H9 (cell line): ENCODE data around the gene SRGAP1. TPM values are rescaled to one million over a fixed set of nuclear protein-coding genes. Genes with fewer than 3 reads are reported as not detected.

Experiments used
- DNase-seq: peaks from one replicate; pipeline ENCODE4 v3.0.0-alpha.2; 2017
- H2AFZ ChIP-seq: one replicate; pipeline ENCODE4 v1.6.1; 2013; ENCODE audit warnings: mild to moderate bottlenecking, low read length, control low read depth, moderate library complexity
- H2AK5ac ChIP-seq: 2 replicates; pipeline ENCODE4 v1.6.1; 2013; ENCODE audit warnings: low read length, control low read depth, mixed read lengths; ENCODE audit not compliant: insufficient read length
- H2BK120ac ChIP-seq: one replicate; pipeline ENCODE4 v1.6.1; 2013; ENCODE audit warnings: low read depth, mild to moderate bottlenecking, low read length, control low read depth, inconsistent platforms; ENCODE audit not compliant: poor library complexity, severe bottlenecking
- H2BK12ac ChIP-seq: 2 replicates; pipeline ENCODE4 v1.6.1; 2013; ENCODE audit warnings: low read length, control low read depth, mixed read lengths, low read depth; ENCODE audit not compliant: insufficient read length
- H2BK15ac ChIP-seq: 2 replicates; pipeline ENCODE4 v1.6.1; 2013; ENCODE audit warnings: low read depth, low read length, control low read depth
- H2BK20ac ChIP-seq: one replicate; pipeline ENCODE4 v1.6.1; 2013; ENCODE audit warnings: low read depth, mild to moderate bottlenecking, low read length, control low read depth, inconsistent platforms; ENCODE audit not compliant: poor library complexity, severe bottlenecking
- H2BK5ac ChIP-seq: 2 replicates; pipeline ENCODE4 v1.6.1; 2013; ENCODE audit warnings: low read length, control low read depth, mixed read lengths; ENCODE audit not compliant: insufficient read length
- H3K14ac ChIP-seq: 2 replicates; pipeline ENCODE4 v1.6.1; 2013; ENCODE audit warnings: low read length, control low read depth; ENCODE audit not compliant: insufficient read depth
- H3K18ac ChIP-seq: 2 replicates; pipeline ENCODE4 v1.6.1; 2013; ENCODE audit warnings: low read depth, mild to moderate bottlenecking, mixed read lengths, low read length, control low read depth; ENCODE audit not compliant: insufficient read length
- H3K23ac ChIP-seq: 2 replicates; pipeline ENCODE4 v1.6.1; 2013; ENCODE audit warnings: low read length, control low read depth, mixed read lengths, low read depth; ENCODE audit not compliant: insufficient read length
- H3K23me2 ChIP-seq: 2 replicates; pipeline ENCODE4 v1.6.1; 2013; ENCODE audit warnings: low read depth, mild to moderate bottlenecking, mixed read lengths, low read length, control low read depth; ENCODE audit not compliant: insufficient read length, poor library complexity, severe bottlenecking
- H3K27ac ChIP-seq: 2 replicates; pipeline ENCODE4 v1.5.1; 2013; ENCODE audit warnings: low read length, control low read depth, mixed read lengths, low read depth; ENCODE audit not compliant: insufficient read length
- H3K27me3 ChIP-seq: 2 replicates; pipeline ENCODE4 v1.6.1; 2013; ENCODE audit warnings: low read length, control low read depth, inconsistent platforms; ENCODE audit not compliant: insufficient read depth
- H3K4ac ChIP-seq: 2 replicates; pipeline ENCODE4 v1.6.1; 2013; ENCODE audit warnings: low read depth, mild to moderate bottlenecking, control low read depth, inconsistent platforms, low read length, moderate library complexity
- H3K4me1 ChIP-seq: 2 replicates; pipeline ENCODE4 v1.6.1; 2013; ENCODE audit warnings: low read length, control low read depth, inconsistent platforms; ENCODE audit not compliant: insufficient read depth
- H3K4me2 ChIP-seq: 2 replicates; pipeline ENCODE4 v1.6.1; 2013; ENCODE audit warnings: low read length, control low read depth, mixed read lengths; ENCODE audit not compliant: insufficient read length, insufficient read depth
- H3K56ac ChIP-seq: 2 replicates; pipeline ENCODE4 v1.6.1; 2013; ENCODE audit warnings: low read depth, mild to moderate bottlenecking, mixed read lengths, low read length, control low read depth; ENCODE audit not compliant: insufficient read length
- H3K79me1 ChIP-seq: 2 replicates; pipeline ENCODE4 v1.6.1; 2013; ENCODE audit warnings: low read depth, mild to moderate bottlenecking, moderate library complexity, low read length, control low read depth, inconsistent platforms; ENCODE audit not compliant: insufficient read depth, poor library complexity, severe bottlenecking
- H3K79me2 ChIP-seq: 2 replicates; pipeline ENCODE4 v1.6.1; 2013; ENCODE audit warnings: low read length, control low read depth, inconsistent platforms; ENCODE audit not compliant: insufficient read depth
- H3K9ac ChIP-seq: 2 replicates; pipeline ENCODE4 v1.6.1; 2013; ENCODE audit warnings: low read length, control low read depth, mixed read lengths; ENCODE audit not compliant: insufficient read length; ENCODE audit errors: extremely low read depth
- H3K9me3 ChIP-seq: one replicate; pipeline ENCODE4 v1.6.1; 2013; ENCODE audit warnings: low read depth, low read length, inconsistent platforms; ENCODE audit not compliant: control insufficient read depth
- H3T11ph ChIP-seq: one replicate; pipeline ENCODE4 v1.6.1; 2013; ENCODE audit warnings: mild to moderate bottlenecking, low read length, control low read depth, inconsistent platforms
- H4K20me1 ChIP-seq: one replicate; pipeline ENCODE4 v1.6.1; 2013; ENCODE audit not compliant: control insufficient read depth, insufficient read length, insufficient read depth
- H4K5ac ChIP-seq: 2 replicates; pipeline ENCODE4 v1.6.1; 2013; ENCODE audit warnings: low read depth, mild to moderate bottlenecking, mixed read lengths, low read length, control low read depth; ENCODE audit not compliant: insufficient read length
- H4K8ac ChIP-seq: replicated peaks from 2 replicates; pipeline ENCODE4 v1.6.1; 2013; ENCODE audit warnings: low read length, control low read depth, mixed read lengths, low read depth; ENCODE audit not compliant: insufficient read length
- H4K91ac ChIP-seq: 2 replicates; pipeline ENCODE4 v1.6.1; 2013; ENCODE audit warnings: low read depth, mild to moderate bottlenecking, moderate library complexity, mixed read lengths, low read length, control low read depth; ENCODE audit not compliant: insufficient read length
- H3K27ac Mint-ChIP-seq, 3 experiments: 2 replicates in 2 of 3; 3 replicates in 1 of 3; pipeline ENCODE4 v1.8.0; 2020 to 2021; ENCODE audit warnings: mixed read lengths in 3 of 3, mild to moderate bottlenecking in 1 of 3, moderate library complexity in 1 of 3
- H3K27me3 Mint-ChIP-seq: 2 replicates; pipeline ENCODE4 v1.8.0; 2021; ENCODE audit warnings: low read depth, mild to moderate bottlenecking, moderate library complexity, mixed read lengths
- H3K36me3 Mint-ChIP-seq, 3 experiments: 2 replicates in 2 of 3; 3 replicates in 1 of 3; pipeline ENCODE4 v1.8.0; 2020 to 2021; ENCODE audit warnings: low read depth in 3 of 3, mixed read lengths in 3 of 3; ENCODE audit not compliant: insufficient read depth in 1 of 3
- H3K4me1 Mint-ChIP-seq, 2 experiments: 2 replicates each; pipeline ENCODE4 v1.8.0; 2020; ENCODE audit warnings: mixed read lengths in 2 of 2
- H3K4me3 Mint-ChIP-seq, 2 experiments: 2 replicates in 1 of 2; 3 replicates in 1 of 2; pipeline ENCODE4 v1.8.0; 2020 to 2021; ENCODE audit warnings: mild to moderate bottlenecking in 2 of 2, mixed read lengths in 2 of 2, moderate library complexity in 1 of 2
- H3K9me3 Mint-ChIP-seq, 2 experiments: 2 replicates in 1 of 2; 3 replicates in 1 of 2; pipeline ENCODE4 v1.8.0; 2020; ENCODE audit warnings: mild to moderate bottlenecking in 2 of 2, mixed read lengths in 2 of 2, moderate library complexity in 1 of 2
- WGBS: extraction: QIAGEN DNeasy Blood & Tissue Kit; methylation state at CpG from one replicate; pipeline ENCODE4 v1.1.7; 2013; ENCODE audit warnings: missing lambda C conversion rate, low lambda C conversion rate, mixed read lengths; ENCODE audit not compliant: insufficient read length; ENCODE audit errors: extremely low coverage; 5-methylcytosine and 5-hydroxymethylcytosine counted together
- total RNA-seq: library from RNA; stranded (reverse); gene quantifications from 2 replicates; pipeline ENCODE4 v1.2.1, GENCODE V29; 2021
- TF ChIP-seq, protein P1 (sequence below): fragments of 200-600 bp; sonication (generic); conservative IDR thresholded peaks from 3 replicates; pipeline ENCODE4 v1.8.0; 2021; ENCODE audit warnings: antibody characterized with exemption, mild to moderate bottlenecking

SRGAP1 gene
- total RNA-seq, 1 experiment from 2014 or later: 4.8 TPM

DNA sequence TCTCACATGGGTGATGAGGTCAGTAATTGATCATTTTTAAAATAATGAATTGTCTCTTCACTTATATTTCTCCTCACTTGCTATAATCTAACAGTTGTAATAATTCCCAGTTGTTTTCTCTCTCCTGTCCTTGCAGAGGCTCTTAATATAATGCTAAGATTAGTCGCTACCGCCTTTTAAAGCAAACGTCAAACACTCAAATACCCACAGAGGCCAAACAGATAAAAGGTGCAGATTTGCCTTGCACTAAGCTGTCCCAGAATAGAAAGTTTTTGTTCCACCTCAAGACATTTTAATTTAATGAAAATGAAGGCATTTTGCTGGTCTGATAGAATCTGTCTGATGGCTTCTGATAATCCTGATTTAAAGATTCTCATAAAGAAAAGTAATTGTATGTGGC, 218.6 kb downstream of the SRGAP1 start:
- H3K23me2 ChIP-seq: no peaks in the 10 kb centered on the region
- H2BK12ac ChIP-seq: no peak overlapping the region
- Mint-ChIP-seq H3K4me3 (no peak overlapping the region), H3K27me3 (no peaks in the 10 kb centered on the region), H3K36me3 (no peaks in the 10 kb centered on the region; a peak in 1 of 7 replicates), H3K27ac (no peak overlapping the region), H3K4me1 (peaks cover 10 to 11% of the 10 kb centered on the region in 2 experiments), H3K9me3 (no peaks in the 10 kb centered on the region)
- H3K27me3 ChIP-seq: no peaks in the 10 kb centered on the region
- DNase-seq: no peak
- no peaks in the 10 kb centered on the region for H3K9me3 ChIP-seq
- H2BK120ac ChIP-seq: no peak overlapping the region
- H3T11ph ChIP-seq: no peak overlapping the region
- H4K91ac ChIP-seq: no peak overlapping the region
- H3K4me1 ChIP-seq: no peaks in the 10 kb centered on the region
- no peak overlapping the region for H2BK15ac ChIP-seq
- H3K18ac ChIP-seq: no peak overlapping the region
- no peak overlapping the region for H3K56ac ChIP-seq
- H3K4me2 ChIP-seq: no peak overlapping the region
- no peak overlapping the region for H2BK5ac ChIP-seq
- H4K8ac ChIP-seq: no peak overlapping the region
- H3K23ac ChIP-seq: no peak overlapping the region
- H3K14ac ChIP-seq: no peak overlapping the region
- H2AFZ ChIP-seq: no peak overlapping the region
- no peak overlapping the region for H2BK20ac ChIP-seq
- TF ChIP-seq, protein P1, sequence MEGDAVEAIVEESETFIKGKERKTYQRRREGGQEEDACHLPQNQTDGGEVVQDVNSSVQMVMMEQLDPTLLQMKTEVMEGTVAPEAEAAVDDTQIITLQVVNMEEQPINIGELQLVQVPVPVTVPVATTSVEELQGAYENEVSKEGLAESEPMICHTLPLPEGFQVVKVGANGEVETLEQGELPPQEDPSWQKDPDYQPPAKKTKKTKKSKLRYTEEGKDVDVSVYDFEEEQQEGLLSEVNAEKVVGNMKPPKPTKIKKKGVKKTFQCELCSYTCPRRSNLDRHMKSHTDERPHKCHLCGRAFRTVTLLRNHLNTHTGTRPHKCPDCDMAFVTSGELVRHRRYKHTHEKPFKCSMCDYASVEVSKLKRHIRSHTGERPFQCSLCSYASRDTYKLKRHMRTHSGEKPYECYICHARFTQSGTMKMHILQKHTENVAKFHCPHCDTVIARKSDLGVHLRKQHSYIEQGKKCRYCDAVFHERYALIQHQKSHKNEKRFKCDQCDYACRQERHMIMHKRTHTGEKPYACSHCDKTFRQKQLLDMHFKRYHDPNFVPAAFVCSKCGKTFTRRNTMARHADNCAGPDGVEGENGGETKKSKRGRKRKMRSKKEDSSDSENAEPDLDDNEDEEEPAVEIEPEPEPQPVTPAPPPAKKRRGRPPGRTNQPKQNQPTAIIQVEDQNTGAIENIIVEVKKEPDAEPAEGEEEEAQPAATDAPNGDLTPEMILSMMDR: no peak
- no CpG with 5 or more reads among the region's 3 CpGs for WGBS
- H3K79me1 ChIP-seq: no peaks in the 10 kb centered on the region
- H4K5ac ChIP-seq: no peak overlapping the region
- H3K4ac ChIP-seq: no peak overlapping the region
- H4K20me1 ChIP-seq: no peaks in the 10 kb centered on the region
- no peak overlapping the region for H3K27ac ChIP-seq
- no peak overlapping the region for H2AK5ac ChIP-seq
- no peaks in the 10 kb centered on the region for H3K79me2 ChIP-seq
- no peak overlapping the region for H3K9ac ChIP-seq
